Kidney (tissue), 14 donors: ENCODE results near the gene FZD10. TPM values are rescaled to one million over a fixed set of nuclear protein-coding genes. Genes with fewer than 3 reads are reported as not detected.

Source experiments
- DNase-seq, 5 donors: peaks; one replicate each; pipeline ENCODE4 v3.0.0-alpha.2; 2013 to 2020
- FAIRE-seq: peaks from 2 replicates; lab custom pipeline; 2012; peaks lifted over from hg19 to GRCh38; lab: Jason Lieb, UNC
- H3K27ac ChIP-seq, 2 donors: one replicate each; pipeline ENCODE4 v1.7.0; 2013; ENCODE audit warnings: low read depth in 2 of 2, low read length in 2 of 2, inconsistent platforms in 1 of 2
- H3K27me3 ChIP-seq: one replicate; pipeline ENCODE4 v1.7.1; 2013; ENCODE audit warnings: low read length, inconsistent platforms; ENCODE audit not compliant: control insufficient read depth, insufficient read depth
- H3K36me3 ChIP-seq, 3 donors: one replicate each; pipeline versions ENCODE4 v1.7.0 to v1.7.1; 2013; ENCODE audit warnings: low read length in 3 of 3, control low read depth in 1 of 3, inconsistent platforms in 1 of 3; ENCODE audit not compliant: insufficient read depth in 3 of 3, control insufficient read depth in 2 of 3
- H3K4me1 ChIP-seq, 3 donors: one replicate each; pipeline versions ENCODE4 v1.7.0 to v1.7.1; 2013; ENCODE audit warnings: low read length in 3 of 3, inconsistent platforms in 1 of 3, low read depth in 1 of 3; ENCODE audit not compliant: control insufficient read depth in 2 of 3, insufficient read depth in 2 of 3
- H3K4me3 ChIP-seq, 3 donors: one replicate each; pipeline versions ENCODE4 v1.7.0 to v1.8.1; 2013; ENCODE audit warnings: low read length in 3 of 3, control low read depth in 1 of 3, inconsistent platforms in 1 of 3
- H3K9ac ChIP-seq, 3 donors: one replicate each; pipeline versions ENCODE4 v1.7.0 to v1.7.1; 2013; ENCODE audit warnings: low read length in 3 of 3, control low read depth in 1 of 3, inconsistent platforms in 1 of 3
- H3K9me3 ChIP-seq, 3 donors: one replicate each; pipeline versions ENCODE4 v1.7.0 to v1.7.1; 2013; ENCODE audit warnings: low read length in 3 of 3, control low read depth in 1 of 3, inconsistent platforms in 1 of 3; ENCODE audit not compliant: control insufficient read depth in 2 of 3, insufficient read depth in 1 of 3
- CTCF ChIP-seq: IDR thresholded peaks from 3 replicates; pipeline ENCODE4 v1.5.1; 2012; ENCODE audit warnings: mild to moderate bottlenecking, moderate library complexity, borderline replicate concordance; ENCODE audit not compliant: insufficient read depth; ENCODE audit errors: extremely low read depth
- intact Hi-C: fragments of 100-400 bp; cut with DNase I; formaldehyde crosslinking; loops from one replicate; pipeline ENCODE4 v1.11.1; 2022
- polyA plus RNA-seq: library from polyadenylated mRNA; stranded (reverse); fragments of 350-450 nt; fragmentation: Illumina TruSeq; extraction: RNeasy Lipid Tissue Mini Kit (QIAGEN cat#74804); gene quantifications from one replicate; pipeline ENCODE4 v1.2.3, GENCODE V29; 2014; ENCODE audit warnings: low read depth, low replicate concordance; ENCODE audit not compliant: insufficient read depth
- total RNA-seq: library from RNA; stranded (reverse); fragmentation: NEBNext Ultra II Directional; extraction: Animal tissue kit (Norgen Biotek cat#: 25700); gene quantifications from one replicate; pipeline ENCODE4 v1.2.1, GENCODE V29; 2021
- donor health status: control.
- donor health status: control.
- donor health status: control.
- donor health status: control.
- donor health status: control.
- donor health status: DM: yes; HTN: yes; CAD: no.
- donor health status: Normal renal cell carcinoma (clear cell type).

Gene FZD10
- total and polyA plus RNA-seq, 2 donors from 2014 or later = 0.11 to 0.57 TPM

GRCh38 chr12:130185455-130186391 lies 23.5 kb downstream of the FZD10 start:
- DNase-seq = peak in 4 of 5 donors; percentile 57 to 68 (median 64)
- intact Hi-C loops = no loop called here
- H3K4me3 ChIP-seq = no peak overlapping the region

GRCh38 chr12:130186651-130187268 lies 24.5 kb downstream of the FZD10 start:
- Histone ChIP-seq H3K4me1 (no peaks in the 10 kb centered on the region), H3K9me3 (peaks cover 0 to 4% (median 0%) of the 10 kb centered on the region in 3 donors), H3K9ac (no peak overlapping the region), H3K4me3 (no peak overlapping the region), H3K27ac (no peak overlapping the region), H3K36me3 (no peaks in the 10 kb centered on the region), H3K27me3 (no peaks in the 10 kb centered on the region)
- FAIRE-seq (no peak), DNase-seq (peak in 3 of 5 donors; percentile 34 to 66 (median 61))
- no peak for TF ChIP-seq CTCF
- intact Hi-C loops = no loop called here

More at GRCh38 chr12:130185455-130186391, 23.5 kb downstream of the FZD10 start:
- peaks cover 0 to 11% (median 0%) of the 10 kb centered on the region in 3 donors for H3K9me3 ChIP-seq
- H3K9ac ChIP-seq = no peak overlapping the region
- FAIRE-seq = no peak
- H3K27me3 ChIP-seq = no peaks in the 10 kb centered on the region
- H3K4me1 ChIP-seq = no peaks in the 10 kb centered on the region
- no peak overlapping the region for H3K27ac ChIP-seq
- H3K36me3 ChIP-seq = no peaks in the 10 kb centered on the region
- no peak for TF ChIP-seq CTCF

GRCh38 chr12:130192642-130193345 lies 30.5 kb downstream of the FZD10 start:
- DNase-seq = peak in 2 of 5 donors; percentile 27 to 52
- no peak overlapping the region for H3K9ac ChIP-seq
- no peaks in the 10 kb centered on the region for H3K27me3 ChIP-seq
- no peak overlapping the region for H3K4me3 ChIP-seq
- FAIRE-seq = no peak
- no peak for TF ChIP-seq CTCF
- intact Hi-C loops = no loop called here
- no peaks in the 10 kb centered on the region for H3K4me1 ChIP-seq
- H3K36me3 ChIP-seq = no peaks in the 10 kb centered on the region
- H3K27ac ChIP-seq = no peak overlapping the region
- no peaks in the 10 kb centered on the region for H3K9me3 ChIP-seq
